ENCODE results near the gene MRPS25.
"Not testable (repeated sequence)": the region's sequence is repeated elsewhere in the genome, so short reads cannot be mapped to it uniquely, and the experiment has no call there.

The MRPS25 gene

GRCh38 chr3:15009167-15009566 lies 55.9 kb downstream of the MRPS25 start:
- in situ Hi-C loops (cut with HindIII; ENCODE audit: low pct_ligation_motif_present, low sequenced_read_pairs), result no loop called here
- H3K27ac ChIP-seq, result no peak overlapping the region
- H3K4me3 ChIP-seq (ENCODE audit: low read depth, low read length), result no peak overlapping the region
- TF ChIP-seq, protein P1, sequence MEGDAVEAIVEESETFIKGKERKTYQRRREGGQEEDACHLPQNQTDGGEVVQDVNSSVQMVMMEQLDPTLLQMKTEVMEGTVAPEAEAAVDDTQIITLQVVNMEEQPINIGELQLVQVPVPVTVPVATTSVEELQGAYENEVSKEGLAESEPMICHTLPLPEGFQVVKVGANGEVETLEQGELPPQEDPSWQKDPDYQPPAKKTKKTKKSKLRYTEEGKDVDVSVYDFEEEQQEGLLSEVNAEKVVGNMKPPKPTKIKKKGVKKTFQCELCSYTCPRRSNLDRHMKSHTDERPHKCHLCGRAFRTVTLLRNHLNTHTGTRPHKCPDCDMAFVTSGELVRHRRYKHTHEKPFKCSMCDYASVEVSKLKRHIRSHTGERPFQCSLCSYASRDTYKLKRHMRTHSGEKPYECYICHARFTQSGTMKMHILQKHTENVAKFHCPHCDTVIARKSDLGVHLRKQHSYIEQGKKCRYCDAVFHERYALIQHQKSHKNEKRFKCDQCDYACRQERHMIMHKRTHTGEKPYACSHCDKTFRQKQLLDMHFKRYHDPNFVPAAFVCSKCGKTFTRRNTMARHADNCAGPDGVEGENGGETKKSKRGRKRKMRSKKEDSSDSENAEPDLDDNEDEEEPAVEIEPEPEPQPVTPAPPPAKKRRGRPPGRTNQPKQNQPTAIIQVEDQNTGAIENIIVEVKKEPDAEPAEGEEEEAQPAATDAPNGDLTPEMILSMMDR (IDR thresholded peaks at IDR 0.05; ENCODE audit: low read depth, low read length, missing control alignments), result no peak
- DNase-seq, result no peak
- H3K36me3 ChIP-seq (replicated peaks), result peaks cover 7% of the 10 kb centered on the region
- H3K27me3 ChIP-seq (replicated peaks), result no peaks in the 10 kb centered on the region

GRCh38 chr3:15007681-15008141 lies 57.4 kb downstream of the MRPS25 start:
- DNase-seq, result peak; percentile 64
- TF ChIP-seq, protein P1 (IDR thresholded peaks at IDR 0.05; ENCODE audit: low read depth, low read length, missing control alignments), result no peak
- no peak overlapping the region for H3K4me3 ChIP-seq (ENCODE audit: low read depth, low read length)
- in situ Hi-C loops (cut with HindIII; ENCODE audit: low pct_ligation_motif_present, low sequenced_read_pairs), result no loop called here
- H3K36me3 ChIP-seq (replicated peaks), result no peaks in the 10 kb centered on the region
- peak overlapping the region; percentile 34 for H3K27ac ChIP-seq
- no peaks in the 10 kb centered on the region for H3K27me3 ChIP-seq (replicated peaks)

GRCh38 chr3:14999182-14999581 lies 65.9 kb downstream of the MRPS25 start:
- not testable (repeated sequence) for H3K36me3 ChIP-seq (replicated peaks)

More at GRCh38 chr3:14999182-14999581, 65.9 kb downstream of the MRPS25 start:
- in situ Hi-C loops (cut with HindIII; ENCODE audit: low pct_ligation_motif_present, low sequenced_read_pairs); H3K4me3 ChIP-seq (ENCODE audit: low read depth, low read length); DNase-seq; H3K27ac ChIP-seq; H3K27me3 ChIP-seq (replicated peaks): not testable (repeated sequence)

All from brain microvascular endothelial cell (primary cell).